Measurements from ENCODE around the gene ZNF407. TPM values are rescaled to one million over a fixed set of nuclear protein-coding genes. Genes with fewer than 3 reads are reported as not detected.

The ZNF407 gene
- polyA plus RNA-seq, 2 donors = 2.2 to 2.6 TPM

GRCh38 chr18:74632856-74633255, 35.2 kb downstream of the ZNF407 start:
- no peak overlapping the region for H3K4me3 ChIP-seq (ENCODE audit: low read depth in 1 of 2, low read length in 2 of 2)
- no peak overlapping the region for H3K27ac ChIP-seq (ENCODE audit: low read depth in 2 of 2, low read length in 1 of 2)
- no peaks in the 10 kb centered on the region for H3K9me3 ChIP-seq (ENCODE audit: control insufficient read depth in 2 of 2, insufficient read depth in 1 of 2, low read depth in 1 of 2, low read length in 1 of 2)
- H3K27me3 ChIP-seq (ENCODE audit: control insufficient read depth in 1 of 2, insufficient read depth in 2 of 2, low read length in 2 of 2) = no peaks in the 10 kb centered on the region
- H3K4me1 ChIP-seq (ENCODE audit: control insufficient read depth in 2 of 2, insufficient read depth in 2 of 2, low read length in 1 of 2) = no peaks in the 10 kb centered on the region
- H3K36me3 ChIP-seq (ENCODE audit: control insufficient read depth in 2 of 2, insufficient read depth in 2 of 2, low read length in 1 of 2) = peaks cover 5 to 13% of the 10 kb centered on the region in 2 donors
- 97 to 99% methylated on average over 4 of the region's 4 CpGs for WGBS, 2 donors

- H3K36me3 ChIP-seq (ENCODE audit: control insufficient read depth in 2 of 2, insufficient read depth in 2 of 2, low read length in 1 of 2) = peaks cover 5 to 13% of the 10 kb centered on the region in 2 donors
- H3K9me3 ChIP-seq (ENCODE audit: control insufficient read depth in 2 of 2, insufficient read depth in 1 of 2, low read depth in 1 of 2, low read length in 1 of 2) = no peaks in the 10 kb centered on the region
- no peak overlapping the region for H3K4me3 ChIP-seq (ENCODE audit: low read depth in 1 of 2, low read length in 2 of 2)
- WGBS, 2 donors = 88 to 90% methylated on average over 13 of the region's 13 CpGs
- H3K27ac ChIP-seq (ENCODE audit: low read depth in 2 of 2, low read length in 1 of 2) = no peak overlapping the region
- no peaks in the 10 kb centered on the region for H3K27me3 ChIP-seq (ENCODE audit: control insufficient read depth in 1 of 2, insufficient read depth in 2 of 2, low read length in 2 of 2)
- H3K4me1 ChIP-seq (ENCODE audit: control insufficient read depth in 2 of 2, insufficient read depth in 2 of 2, low read length in 1 of 2) = no peaks in the 10 kb centered on the region
Observed at GRCh38 chr18:74633652-74634352, 36.1 kb downstream of the ZNF407 start.

- 85 to 90% methylated on average over 15 of the region's 15 CpGs for WGBS, 2 donors
- no peaks in the 10 kb centered on the region for H3K4me1 ChIP-seq (ENCODE audit: control insufficient read depth in 2 of 2, insufficient read depth in 2 of 2, low read length in 1 of 2)
- H3K27ac ChIP-seq (ENCODE audit: low read depth in 2 of 2, low read length in 1 of 2) = no peak overlapping the region
- no peak overlapping the region for H3K4me3 ChIP-seq (ENCODE audit: low read depth in 1 of 2, low read length in 2 of 2)
- no peaks in the 10 kb centered on the region for H3K9me3 ChIP-seq (ENCODE audit: control insufficient read depth in 2 of 2, insufficient read depth in 1 of 2, low read depth in 1 of 2, low read length in 1 of 2)
- H3K27me3 ChIP-seq (ENCODE audit: control insufficient read depth in 1 of 2, insufficient read depth in 2 of 2, low read length in 2 of 2) = no peaks in the 10 kb centered on the region
- H3K36me3 ChIP-seq (ENCODE audit: control insufficient read depth in 2 of 2, insufficient read depth in 2 of 2, low read length in 1 of 2) = peaks cover 5 to 13% of the 10 kb centered on the region in 2 donors
Observed at GRCh38 chr18:74635224-74635975, 37.7 kb downstream of the ZNF407 start.

GRCh38 chr18:74637070-74637469, 39.4 kb downstream of the ZNF407 start:
- peaks cover 7% of the 10 kb centered on the region in 2 donors for H3K36me3 ChIP-seq (ENCODE audit: control insufficient read depth in 2 of 2, insufficient read depth in 2 of 2, low read length in 1 of 2)
- H3K4me1 ChIP-seq (ENCODE audit: control insufficient read depth in 2 of 2, insufficient read depth in 2 of 2, low read length in 1 of 2) = no peaks in the 10 kb centered on the region
- no peaks in the 10 kb centered on the region for H3K9me3 ChIP-seq (ENCODE audit: control insufficient read depth in 2 of 2, insufficient read depth in 1 of 2, low read depth in 1 of 2, low read length in 1 of 2)
- 90 to 91% methylated on average over 1 of the region's 1 CpG for WGBS, 2 donors
- H3K27ac ChIP-seq (ENCODE audit: low read depth in 2 of 2, low read length in 1 of 2) = no peak overlapping the region
- no peaks in the 10 kb centered on the region for H3K27me3 ChIP-seq (ENCODE audit: control insufficient read depth in 1 of 2, insufficient read depth in 2 of 2, low read length in 2 of 2)
- no peak overlapping the region for H3K4me3 ChIP-seq (ENCODE audit: low read depth in 1 of 2, low read length in 2 of 2)

GRCh38 chr18:74638210-74638609, 40.5 kb downstream of the ZNF407 start:
- Histone ChIP-seq H3K9me3 (ENCODE audit: control insufficient read depth in 2 of 2, insufficient read depth in 1 of 2, low read depth in 1 of 2, low read length in 1 of 2) (no peaks in the 10 kb centered on the region), H3K36me3 (ENCODE audit: control insufficient read depth in 2 of 2, insufficient read depth in 2 of 2, low read length in 1 of 2) (peaks cover 6 to 7% of the 10 kb centered on the region in 2 donors), H3K27ac (ENCODE audit: low read depth in 2 of 2, low read length in 1 of 2) (no peak overlapping the region), H3K4me1 (ENCODE audit: control insufficient read depth in 2 of 2, insufficient read depth in 2 of 2, low read length in 1 of 2) (no peaks in the 10 kb centered on the region), H3K27me3 (ENCODE audit: control insufficient read depth in 1 of 2, insufficient read depth in 2 of 2, low read length in 2 of 2) (no peaks in the 10 kb centered on the region), H3K4me3 (ENCODE audit: low read depth in 1 of 2, low read length in 2 of 2) (no peak overlapping the region)
- 87 to 89% methylated on average over 3 of the region's 3 CpGs for WGBS, 2 donors

- Histone ChIP-seq H3K36me3 (ENCODE audit: control insufficient read depth in 2 of 2, insufficient read depth in 2 of 2, low read length in 1 of 2) (peaks cover 0 to 4% of the 10 kb centered on the region in 2 donors), H3K27me3 (ENCODE audit: control insufficient read depth in 1 of 2, insufficient read depth in 2 of 2, low read length in 2 of 2) (no peaks in the 10 kb centered on the region), H3K4me3 (ENCODE audit: low read depth in 1 of 2, low read length in 2 of 2) (no peak overlapping the region), H3K4me1 (ENCODE audit: control insufficient read depth in 2 of 2, insufficient read depth in 2 of 2, low read length in 1 of 2) (no peaks in the 10 kb centered on the region), H3K9me3 (ENCODE audit: control insufficient read depth in 2 of 2, insufficient read depth in 1 of 2, low read depth in 1 of 2, low read length in 1 of 2) (no peaks in the 10 kb centered on the region), H3K27ac (ENCODE audit: low read depth in 2 of 2, low read length in 1 of 2) (no peak overlapping the region)
Observed at GRCh38 chr18:74644713-74645112, 47.0 kb downstream of the ZNF407 start.

GRCh38 chr18:74645679-74646078, 48.0 kb downstream of the ZNF407 start:
- no peak overlapping the region for H3K4me3 ChIP-seq (ENCODE audit: low read depth in 1 of 2, low read length in 2 of 2)
- H3K36me3 ChIP-seq (ENCODE audit: control insufficient read depth in 2 of 2, insufficient read depth in 2 of 2, low read length in 1 of 2) = peaks cover 0 to 4% of the 10 kb centered on the region in 2 donors
- H3K4me1 ChIP-seq (ENCODE audit: control insufficient read depth in 2 of 2, insufficient read depth in 2 of 2, low read length in 1 of 2) = no peaks in the 10 kb centered on the region
- 73 to 79% methylated on average over 2 of the region's 2 CpGs for WGBS, 2 donors
- H3K27ac ChIP-seq (ENCODE audit: low read depth in 2 of 2, low read length in 1 of 2) = no peak overlapping the region
- H3K9me3 ChIP-seq (ENCODE audit: control insufficient read depth in 2 of 2, insufficient read depth in 1 of 2, low read depth in 1 of 2, low read length in 1 of 2) = no peaks in the 10 kb centered on the region
- no peaks in the 10 kb centered on the region for H3K27me3 ChIP-seq (ENCODE audit: control insufficient read depth in 1 of 2, insufficient read depth in 2 of 2, low read length in 2 of 2)

GRCh38 chr18:74651327-74652128, 53.9 kb downstream of the ZNF407 start:
- Histone ChIP-seq H3K4me3 (ENCODE audit: low read depth in 1 of 2, low read length in 2 of 2) (no peak overlapping the region), H3K27me3 (ENCODE audit: control insufficient read depth in 1 of 2, insufficient read depth in 2 of 2, low read length in 2 of 2) (no peaks in the 10 kb centered on the region), H3K27ac (ENCODE audit: low read depth in 2 of 2, low read length in 1 of 2) (no peak overlapping the region), H3K4me1 (ENCODE audit: control insufficient read depth in 2 of 2, insufficient read depth in 2 of 2, low read length in 1 of 2) (no peaks in the 10 kb centered on the region), H3K9me3 (ENCODE audit: control insufficient read depth in 2 of 2, insufficient read depth in 1 of 2, low read depth in 1 of 2, low read length in 1 of 2) (no peaks in the 10 kb centered on the region), H3K36me3 (ENCODE audit: control insufficient read depth in 2 of 2, insufficient read depth in 2 of 2, low read length in 1 of 2) (peaks cover 0 to 2% of the 10 kb centered on the region in 2 donors)
- WGBS, 2 donors = 79 to 86% methylated on average over 8 of the region's 8 CpGs

- Histone ChIP-seq H3K36me3 (ENCODE audit: control insufficient read depth in 2 of 2, insufficient read depth in 2 of 2, low read length in 1 of 2) (peaks cover 0 to 2% of the 10 kb centered on the region in 2 donors), H3K9me3 (ENCODE audit: control insufficient read depth in 2 of 2, insufficient read depth in 1 of 2, low read depth in 1 of 2, low read length in 1 of 2) (no peaks in the 10 kb centered on the region), H3K4me1 (ENCODE audit: control insufficient read depth in 2 of 2, insufficient read depth in 2 of 2, low read length in 1 of 2) (no peaks in the 10 kb centered on the region), H3K27ac (ENCODE audit: low read depth in 2 of 2, low read length in 1 of 2) (no peak overlapping the region), H3K27me3 (ENCODE audit: control insufficient read depth in 1 of 2, insufficient read depth in 2 of 2, low read length in 2 of 2) (no peaks in the 10 kb centered on the region), H3K4me3 (ENCODE audit: low read depth in 1 of 2, low read length in 2 of 2) (no peak overlapping the region)
- WGBS, 2 donors = 43% methylated on average over 4 of the region's 4 CpGs
Observed at GRCh38 chr18:74652392-74652988, 54.8 kb downstream of the ZNF407 start.
